ENCODE data around the gene GRIK5. TPM values are rescaled to one million over a fixed set of nuclear protein-coding genes. Genes with fewer than 3 reads are reported as not detected.
A peak's percentile ranks its signal among the peaks of the same experiment; 100 is the strongest.

GRIK5 gene
- total and polyA plus RNA-seq, 2 of the 8 experiments (the other 6 are each of a cell fraction or from before 2014, with no cell fraction given), result 17.8 to 42.9 TPM

DNA sequence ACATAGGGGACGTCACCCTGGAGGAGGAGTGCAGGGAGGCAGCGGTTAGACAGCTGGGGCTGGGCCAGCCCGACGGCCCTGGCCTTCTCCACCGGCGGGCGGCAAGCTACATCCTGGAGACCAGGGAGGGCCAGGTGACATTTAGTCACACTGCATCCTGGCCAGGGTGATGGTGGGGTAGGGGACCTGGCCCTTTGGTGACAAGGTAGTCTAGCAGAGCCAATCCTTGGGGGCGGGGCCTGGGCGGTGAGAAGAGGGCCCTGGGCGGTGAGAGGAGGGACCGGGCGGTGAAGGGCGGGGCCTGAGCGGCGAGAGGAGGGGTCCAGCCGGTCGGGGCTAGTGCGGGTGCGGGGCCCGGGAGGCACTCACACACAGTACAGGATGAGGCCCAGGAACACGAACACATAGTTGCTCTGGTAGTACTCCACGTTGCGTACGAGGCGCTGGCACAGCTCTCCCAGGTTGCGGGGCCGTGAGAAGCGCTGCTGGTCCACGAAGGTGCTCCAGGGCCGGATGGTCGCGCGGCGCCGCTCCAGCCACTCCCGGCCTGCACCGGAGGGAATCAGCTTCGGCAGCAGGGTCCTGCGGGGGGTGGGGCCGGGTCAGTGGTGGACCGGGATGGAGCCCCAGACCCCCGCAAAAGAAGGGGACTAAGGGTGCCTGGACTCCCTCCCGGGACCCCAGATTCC is 111.5 kb downstream of the GRIK5 start (continued):
- peak; percentile 64 for TF ChIP-seq TBP (IDR thresholded peaks at IDR 0.05; ENCODE audit: low read depth, low read length)
- TF ChIP-seq, protein P1, sequence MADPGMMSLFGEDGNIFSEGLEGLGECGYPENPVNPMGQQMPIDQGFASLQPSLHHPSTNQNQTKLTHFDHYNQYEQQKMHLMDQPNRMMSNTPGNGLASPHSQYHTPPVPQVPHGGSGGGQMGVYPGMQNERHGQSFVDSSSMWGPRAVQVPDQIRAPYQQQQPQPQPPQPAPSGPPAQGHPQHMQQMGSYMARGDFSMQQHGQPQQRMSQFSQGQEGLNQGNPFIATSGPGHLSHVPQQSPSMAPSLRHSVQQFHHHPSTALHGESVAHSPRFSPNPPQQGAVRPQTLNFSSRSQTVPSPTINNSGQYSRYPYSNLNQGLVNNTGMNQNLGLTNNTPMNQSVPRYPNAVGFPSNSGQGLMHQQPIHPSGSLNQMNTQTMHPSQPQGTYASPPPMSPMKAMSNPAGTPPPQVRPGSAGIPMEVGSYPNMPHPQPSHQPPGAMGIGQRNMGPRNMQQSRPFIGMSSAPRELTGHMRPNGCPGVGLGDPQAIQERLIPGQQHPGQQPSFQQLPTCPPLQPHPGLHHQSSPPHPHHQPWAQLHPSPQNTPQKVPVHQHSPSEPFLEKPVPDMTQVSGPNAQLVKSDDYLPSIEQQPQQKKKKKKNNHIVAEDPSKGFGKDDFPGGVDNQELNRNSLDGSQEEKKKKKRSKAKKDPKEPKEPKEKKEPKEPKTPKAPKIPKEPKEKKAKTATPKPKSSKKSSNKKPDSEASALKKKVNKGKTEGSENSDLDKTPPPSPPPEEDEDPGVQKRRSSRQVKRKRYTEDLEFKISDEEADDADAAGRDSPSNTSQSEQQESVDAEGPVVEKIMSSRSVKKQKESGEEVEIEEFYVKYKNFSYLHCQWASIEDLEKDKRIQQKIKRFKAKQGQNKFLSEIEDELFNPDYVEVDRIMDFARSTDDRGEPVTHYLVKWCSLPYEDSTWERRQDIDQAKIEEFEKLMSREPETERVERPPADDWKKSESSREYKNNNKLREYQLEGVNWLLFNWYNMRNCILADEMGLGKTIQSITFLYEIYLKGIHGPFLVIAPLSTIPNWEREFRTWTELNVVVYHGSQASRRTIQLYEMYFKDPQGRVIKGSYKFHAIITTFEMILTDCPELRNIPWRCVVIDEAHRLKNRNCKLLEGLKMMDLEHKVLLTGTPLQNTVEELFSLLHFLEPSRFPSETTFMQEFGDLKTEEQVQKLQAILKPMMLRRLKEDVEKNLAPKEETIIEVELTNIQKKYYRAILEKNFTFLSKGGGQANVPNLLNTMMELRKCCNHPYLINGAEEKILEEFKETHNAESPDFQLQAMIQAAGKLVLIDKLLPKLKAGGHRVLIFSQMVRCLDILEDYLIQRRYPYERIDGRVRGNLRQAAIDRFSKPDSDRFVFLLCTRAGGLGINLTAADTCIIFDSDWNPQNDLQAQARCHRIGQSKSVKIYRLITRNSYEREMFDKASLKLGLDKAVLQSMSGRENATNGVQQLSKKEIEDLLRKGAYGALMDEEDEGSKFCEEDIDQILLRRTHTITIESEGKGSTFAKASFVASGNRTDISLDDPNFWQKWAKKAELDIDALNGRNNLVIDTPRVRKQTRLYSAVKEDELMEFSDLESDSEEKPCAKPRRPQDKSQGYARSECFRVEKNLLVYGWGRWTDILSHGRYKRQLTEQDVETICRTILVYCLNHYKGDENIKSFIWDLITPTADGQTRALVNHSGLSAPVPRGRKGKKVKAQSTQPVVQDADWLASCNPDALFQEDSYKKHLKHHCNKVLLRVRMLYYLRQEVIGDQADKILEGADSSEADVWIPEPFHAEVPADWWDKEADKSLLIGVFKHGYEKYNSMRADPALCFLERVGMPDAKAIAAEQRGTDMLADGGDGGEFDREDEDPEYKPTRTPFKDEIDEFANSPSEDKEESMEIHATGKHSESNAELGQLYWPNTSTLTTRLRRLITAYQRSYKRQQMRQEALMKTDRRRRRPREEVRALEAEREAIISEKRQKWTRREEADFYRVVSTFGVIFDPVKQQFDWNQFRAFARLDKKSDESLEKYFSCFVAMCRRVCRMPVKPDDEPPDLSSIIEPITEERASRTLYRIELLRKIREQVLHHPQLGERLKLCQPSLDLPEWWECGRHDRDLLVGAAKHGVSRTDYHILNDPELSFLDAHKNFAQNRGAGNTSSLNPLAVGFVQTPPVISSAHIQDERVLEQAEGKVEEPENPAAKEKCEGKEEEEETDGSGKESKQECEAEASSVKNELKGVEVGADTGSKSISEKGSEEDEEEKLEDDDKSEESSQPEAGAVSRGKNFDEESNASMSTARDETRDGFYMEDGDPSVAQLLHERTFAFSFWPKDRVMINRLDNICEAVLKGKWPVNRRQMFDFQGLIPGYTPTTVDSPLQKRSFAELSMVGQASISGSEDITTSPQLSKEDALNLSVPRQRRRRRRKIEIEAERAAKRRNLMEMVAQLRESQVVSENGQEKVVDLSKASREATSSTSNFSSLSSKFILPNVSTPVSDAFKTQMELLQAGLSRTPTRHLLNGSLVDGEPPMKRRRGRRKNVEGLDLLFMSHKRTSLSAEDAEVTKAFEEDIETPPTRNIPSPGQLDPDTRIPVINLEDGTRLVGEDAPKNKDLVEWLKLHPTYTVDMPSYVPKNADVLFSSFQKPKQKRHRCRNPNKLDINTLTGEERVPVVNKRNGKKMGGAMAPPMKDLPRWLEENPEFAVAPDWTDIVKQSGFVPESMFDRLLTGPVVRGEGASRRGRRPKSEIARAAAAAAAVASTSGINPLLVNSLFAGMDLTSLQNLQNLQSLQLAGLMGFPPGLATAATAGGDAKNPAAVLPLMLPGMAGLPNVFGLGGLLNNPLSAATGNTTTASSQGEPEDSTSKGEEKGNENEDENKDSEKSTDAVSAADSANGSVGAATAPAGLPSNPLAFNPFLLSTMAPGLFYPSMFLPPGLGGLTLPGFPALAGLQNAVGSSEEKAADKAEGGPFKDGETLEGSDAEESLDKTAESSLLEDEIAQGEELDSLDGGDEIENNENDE (IDR thresholded peaks at IDR 0.05; ENCODE audit: insufficient replicate concordance, low read length), result no peak
- TF ChIP-seq BACH1 (IDR thresholded peaks at IDR 0.05; ENCODE audit: low read length), result no peak
- no peak for TF ChIP-seq BCL11A (IDR thresholded peaks at IDR 0.05; ENCODE audit: low read depth in 2 of 2, low read length in 2 of 2)
- TF ChIP-seq TAF1 (IDR thresholded peaks at IDR 0.05; ENCODE audit: low read depth, low read length), result peak; percentile 82
- TF ChIP-seq CBX5 (IDR thresholded peaks at IDR 0.05; ENCODE audit: low read depth, low read length), result no peak
- TF ChIP-seq, protein P2, sequence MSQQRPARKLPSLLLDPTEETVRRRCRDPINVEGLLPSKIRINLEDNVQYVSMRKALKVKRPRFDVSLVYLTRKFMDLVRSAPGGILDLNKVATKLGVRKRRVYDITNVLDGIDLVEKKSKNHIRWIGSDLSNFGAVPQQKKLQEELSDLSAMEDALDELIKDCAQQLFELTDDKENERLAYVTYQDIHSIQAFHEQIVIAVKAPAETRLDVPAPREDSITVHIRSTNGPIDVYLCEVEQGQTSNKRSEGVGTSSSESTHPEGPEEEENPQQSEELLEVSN (IDR thresholded peaks at IDR 0.05), result no peak
- TF ChIP-seq SIRT6 (IDR thresholded peaks at IDR 0.05; ENCODE audit: low read length), result no peak
- peak; percentile 90 for TF ChIP-seq POLR2AphosphoS5 (IDR thresholded peaks at IDR 0.05; ENCODE audit: low read depth, low read length)
- TF ChIP-seq HDAC2 (IDR thresholded peaks at IDR 0.05; ENCODE audit: borderline replicate concordance in 1 of 2, low read depth in 2 of 2, low read length in 2 of 2), result no peak
- peak in 1 of 2 experiments; percentile 71; a peak in 2 of 3 replicates for TF ChIP-seq POLR2A (IDR thresholded peaks at IDR 0.05; ENCODE audit: control extremely low read depth in 1 of 2, low read depth in 2 of 2, low read length in 2 of 2)
